Endodermal cell (in vitro differentiated cells): ENCODE results near the gene LMF1. TPM values are rescaled to one million over a fixed set of nuclear protein-coding genes. Genes with fewer than 3 reads are reported as not detected.

Source experiments
- DNase-seq: peaks from one replicate; pipeline ENCODE4 v3.0.0-alpha.2; 2017
- H3K27ac ChIP-seq: 2 replicates; pipeline ENCODE4 v1.5.1; 2013; ENCODE audit warnings: mild to moderate bottlenecking, low read depth, low read length, moderate library complexity
- H3K27me3 ChIP-seq: 2 replicates; pipeline ENCODE4 v1.6.1; 2013; ENCODE audit warnings: mild to moderate bottlenecking, low read length, moderate library complexity; ENCODE audit not compliant: insufficient read depth, control insufficient read depth, poor library complexity, severe bottlenecking
- H3K36me3 ChIP-seq: 2 replicates; pipeline ENCODE4 v1.7.0; 2013; ENCODE audit warnings: mild to moderate bottlenecking, low read length, moderate library complexity; ENCODE audit not compliant: control insufficient read depth, insufficient read depth
- H3K4me1 ChIP-seq: one replicate; pipeline ENCODE4 v1.7.0; 2013; ENCODE audit warnings: low read length; ENCODE audit not compliant: control insufficient read depth, insufficient read depth
- H3K4me3 ChIP-seq: 2 replicates; pipeline ENCODE4 v1.5.1; 2013; ENCODE audit warnings: mild to moderate bottlenecking, low read length, moderate library complexity
- H3K9ac ChIP-seq: 2 replicates; pipeline ENCODE4 v1.6.1; 2013; ENCODE audit warnings: mild to moderate bottlenecking, low read length, moderate library complexity; ENCODE audit not compliant: poor library complexity, severe bottlenecking; ENCODE audit errors: extremely low read depth
- H3K9me3 ChIP-seq: 2 replicates; pipeline ENCODE4 v1.6.1; 2013; ENCODE audit warnings: mild to moderate bottlenecking, low read length, moderate library complexity; ENCODE audit not compliant: control insufficient read depth
- H3K27ac Mint-ChIP-seq: 2 replicates; pipeline ENCODE4 v1.8.0; 2020; ENCODE audit warnings: mixed read lengths
- H3K27me3 Mint-ChIP-seq: 2 replicates; pipeline ENCODE4 v1.8.0; 2021; ENCODE audit warnings: mild to moderate bottlenecking, mixed read lengths; ENCODE audit not compliant: insufficient read depth
- H3K36me3 Mint-ChIP-seq: 2 replicates; pipeline ENCODE4 v1.8.0; 2020; ENCODE audit warnings: low read depth, mixed read lengths
- H3K4me1 Mint-ChIP-seq: 2 replicates; pipeline ENCODE4 v1.8.0; 2020; ENCODE audit warnings: mixed read lengths
- H3K4me3 Mint-ChIP-seq: 2 replicates; pipeline ENCODE4 v1.8.0; 2020; ENCODE audit warnings: mild to moderate bottlenecking, moderate library complexity, mixed read lengths
- H3K9me3 Mint-ChIP-seq: 2 replicates; pipeline ENCODE4 v1.8.0; 2020; ENCODE audit warnings: mild to moderate bottlenecking, mixed read lengths
- CTCF ChIP-seq: fragments of 200-600 bp; sonication (generic); conservative IDR thresholded peaks from 2 replicates; pipeline ENCODE4 v1.5.0; 2021; ENCODE audit warnings: antibody characterized with exemption, mild to moderate bottlenecking
- WGBS, 2 experiments: methylation state at CpG; one replicate each; pipeline versions ENCODE4 v1.1.5 to v1.1.7; 2013; ENCODE audit warnings: missing lambda C conversion rate in 2 of 2, mixed read lengths in 1 of 2; ENCODE audit not compliant: insufficient coverage in 1 of 2, insufficient read length in 1 of 2; 5-methylcytosine and 5-hydroxymethylcytosine counted together
- total RNA-seq, 2 donors: library from RNA; stranded (reverse); fragmentation: NEBNext Ultra II Directional in 1 of 2; extraction: Animal tissue kit (Norgen Biotek cat#: 25700) in 1 of 2; gene quantifications; 2 replicates in 1 of 2; 3 replicates in 1 of 2; pipeline ENCODE4 v1.2.1, GENCODE V29; 2021

The LMF1 gene
- total RNA-seq, 2 donors from 2014 or later: 13.7 to 15.1 TPM

- H3K36me3 Mint-ChIP-seq: peaks cover 35% of the 10 kb centered on the region
- H3K27ac ChIP-seq: no peak overlapping the region
- H3K27me3 Mint-ChIP-seq: no peaks in the 10 kb centered on the region
- no peak overlapping the region for H3K9ac ChIP-seq
- H3K27ac Mint-ChIP-seq: no peak overlapping the region
- no peaks in the 10 kb centered on the region for H3K4me1 Mint-ChIP-seq
- no peaks in the 10 kb centered on the region for H3K9me3 ChIP-seq
- H3K27me3 ChIP-seq: no peaks in the 10 kb centered on the region
- no peak for DNase-seq
- 95 to 98% methylated on average over 12 of the region's 12 CpGs for WGBS, 2 experiments
- peaks cover 17% of the 10 kb centered on the region for H3K9me3 Mint-ChIP-seq
- no peak overlapping the region for H3K4me3 Mint-ChIP-seq
- no peaks in the 10 kb centered on the region for H3K4me1 ChIP-seq
- no peak for TF ChIP-seq CTCF
- H3K36me3 ChIP-seq: no peaks in the 10 kb centered on the region
- H3K4me3 ChIP-seq: no peak overlapping the region
Observed at GRCh38 chr16:906296-906695, 64.5 kb downstream of the LMF1 start.

- H3K27ac Mint-ChIP-seq: no peak overlapping the region
Observed at GRCh38 chr16:901715-902601, 68.8 kb downstream of the LMF1 start.

GRCh38 chr16:901149-901548 lies 69.6 kb downstream of the LMF1 start:
- 88% methylated on average over 8 to 11 of the region's 11 CpGs for WGBS, 2 experiments

More at GRCh38 chr16:901715-902601, 68.8 kb downstream of the LMF1 start:
- no peaks in the 10 kb centered on the region for H3K9me3 ChIP-seq
- H3K4me1 ChIP-seq: no peaks in the 10 kb centered on the region
- Mint-ChIP-seq H3K27me3 (no peaks in the 10 kb centered on the region), H3K36me3 (peaks cover 24% of the 10 kb centered on the region), H3K4me1 (no peaks in the 10 kb centered on the region), H3K4me3 (no peak overlapping the region), H3K9me3 (peaks cover 17% of the 10 kb centered on the region)
- H3K4me3 ChIP-seq: no peak overlapping the region
- H3K27me3 ChIP-seq: no peaks in the 10 kb centered on the region
- 91 to 94% methylated on average over 5 to 32 of the region's 32 CpGs for WGBS, 2 experiments
- no peak for DNase-seq
- TF ChIP-seq CTCF: no peak
- no peaks in the 10 kb centered on the region for H3K36me3 ChIP-seq
- no peak overlapping the region for H3K27ac ChIP-seq
- H3K9ac ChIP-seq: no peak overlapping the region

More at GRCh38 chr16:901149-901548, 69.6 kb downstream of the LMF1 start:
- Histone ChIP-seq H3K9me3 (no peaks in the 10 kb centered on the region), H3K9ac (no peak overlapping the region), H3K27ac (no peak overlapping the region), H3K36me3 (no peaks in the 10 kb centered on the region), H3K27me3 (no peaks in the 10 kb centered on the region), H3K4me1 (no peaks in the 10 kb centered on the region), H3K4me3 (no peak overlapping the region)
- no peak for DNase-seq
- TF ChIP-seq CTCF: no peak
- peaks cover 16% of the 10 kb centered on the region for H3K36me3 Mint-ChIP-seq
- peaks cover 11% of the 10 kb centered on the region for H3K9me3 Mint-ChIP-seq
- no peak overlapping the region for H3K27ac Mint-ChIP-seq
- no peaks in the 10 kb centered on the region for H3K4me1 Mint-ChIP-seq
- no peak overlapping the region for H3K4me3 Mint-ChIP-seq
- no peaks in the 10 kb centered on the region for H3K27me3 Mint-ChIP-seq
